ENCODE measurements around the gene C1orf21. TPM values are rescaled to one million over a fixed set of nuclear protein-coding genes. Genes with fewer than 3 reads are reported as not detected.

C1orf21 gene
- total and polyA plus RNA-seq, 2 donors (not counting 3 experiments of a cell fraction or from before 2014, with no cell fraction given), result 0.79 to 8.5 TPM

DNA sequence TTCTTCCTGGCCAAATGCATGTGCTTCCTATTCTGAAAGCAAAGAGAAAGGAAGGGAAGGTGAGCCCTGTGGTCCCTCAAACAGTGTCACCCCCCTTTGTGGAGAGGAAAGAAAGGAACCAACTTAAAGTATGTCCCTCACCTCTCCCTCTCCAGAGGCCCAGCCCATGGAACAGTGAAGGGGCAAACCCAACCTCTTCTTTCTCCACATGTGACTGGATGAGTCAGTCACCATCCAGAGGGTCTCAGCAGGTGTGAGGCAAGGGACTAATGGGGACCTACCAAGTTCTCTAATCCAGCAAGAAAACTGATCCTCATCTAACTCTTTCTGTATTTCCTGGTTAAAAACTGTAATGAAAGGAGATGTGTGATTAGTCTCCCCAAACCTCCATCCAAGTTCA is 222.2 kb downstream of the C1orf21 start:
- Histone ChIP-seq H3K9ac (replicated peaks; ENCODE audit: extremely low read depth, insufficient read depth, low read length) (no peak overlapping the region), H3K27ac (ENCODE audit: insufficient read depth, low read depth, low read length) (no peak overlapping the region), H3K4me3 (replicated peaks in 1 of 3; ENCODE audit: insufficient read depth in 1 of 3, low read depth in 1 of 3, low read length in 3 of 3) (no peak overlapping the region), H3K4me2 (ENCODE audit: insufficient read depth, low read length) (no peak overlapping the region), H3K4me1 (ENCODE audit: control insufficient read depth, extremely low read depth, insufficient read depth, low read length) (peaks cover 2% of the 10 kb centered on the region), H3K36me3 (ENCODE audit: control insufficient read depth in 2 of 2, extremely low read depth in 1 of 2, insufficient read depth in 2 of 2, low read length in 2 of 2) (no peaks in the 10 kb centered on the region), H3K79me2 (ENCODE audit: control insufficient read depth, insufficient read depth, low read length) (no peaks in the 10 kb centered on the region), H3K27me3 (ENCODE audit: control insufficient read depth in 2 of 2, insufficient read depth in 2 of 2, low read length in 2 of 2) (no peaks in the 10 kb centered on the region), H3K9me3 (replicated peaks; ENCODE audit: control insufficient read depth, insufficient read depth, low read length) (no peaks in the 10 kb centered on the region), H4K20me1 (replicated peaks; ENCODE audit: control insufficient read depth, extremely low read depth, insufficient read depth, low read length) (no peaks in the 10 kb centered on the region), H2AFZ (ENCODE audit: low read depth, low read length) (no peak overlapping the region), H3K9me1 (replicated peaks; ENCODE audit: control insufficient read depth, extremely low read depth, insufficient read depth, low read length) (no peaks in the 10 kb centered on the region)
- TF ChIP-seq JUN (IDR thresholded peaks at IDR 0.05; ENCODE audit: borderline replicate concordance, insufficient read depth, insufficient read length, low read depth) (no peak), POLR2A (IDR thresholded peaks at IDR 0.05; ENCODE audit: low read depth, low read length) (no peak), EZH2 (IDR thresholded peaks at IDR 0.05; ENCODE audit: borderline replicate concordance, low read depth, low read length, severe bottlenecking) (no peak), GATA2 (IDR thresholded peaks at IDR 0.05; ENCODE audit: insufficient read depth, insufficient read length, low read depth, low read length) (no peak), POLR2AphosphoS5 (IDR thresholded peaks at IDR 0.05; ENCODE audit: insufficient read depth, low read depth, low read length) (no peak), FOS (IDR thresholded peaks at IDR 0.05; ENCODE audit: borderline replicate concordance, insufficient read depth, low read length) (no peak)
- TF ChIP-seq, protein P1, sequence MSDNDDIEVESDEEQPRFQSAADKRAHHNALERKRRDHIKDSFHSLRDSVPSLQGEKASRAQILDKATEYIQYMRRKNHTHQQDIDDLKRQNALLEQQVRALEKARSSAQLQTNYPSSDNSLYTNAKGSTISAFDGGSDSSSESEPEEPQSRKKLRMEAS (IDR thresholded peaks at IDR 0.05; ENCODE audit: insufficient read depth, insufficient read length), result no peak
- TF ChIP-seq, protein P2, sequence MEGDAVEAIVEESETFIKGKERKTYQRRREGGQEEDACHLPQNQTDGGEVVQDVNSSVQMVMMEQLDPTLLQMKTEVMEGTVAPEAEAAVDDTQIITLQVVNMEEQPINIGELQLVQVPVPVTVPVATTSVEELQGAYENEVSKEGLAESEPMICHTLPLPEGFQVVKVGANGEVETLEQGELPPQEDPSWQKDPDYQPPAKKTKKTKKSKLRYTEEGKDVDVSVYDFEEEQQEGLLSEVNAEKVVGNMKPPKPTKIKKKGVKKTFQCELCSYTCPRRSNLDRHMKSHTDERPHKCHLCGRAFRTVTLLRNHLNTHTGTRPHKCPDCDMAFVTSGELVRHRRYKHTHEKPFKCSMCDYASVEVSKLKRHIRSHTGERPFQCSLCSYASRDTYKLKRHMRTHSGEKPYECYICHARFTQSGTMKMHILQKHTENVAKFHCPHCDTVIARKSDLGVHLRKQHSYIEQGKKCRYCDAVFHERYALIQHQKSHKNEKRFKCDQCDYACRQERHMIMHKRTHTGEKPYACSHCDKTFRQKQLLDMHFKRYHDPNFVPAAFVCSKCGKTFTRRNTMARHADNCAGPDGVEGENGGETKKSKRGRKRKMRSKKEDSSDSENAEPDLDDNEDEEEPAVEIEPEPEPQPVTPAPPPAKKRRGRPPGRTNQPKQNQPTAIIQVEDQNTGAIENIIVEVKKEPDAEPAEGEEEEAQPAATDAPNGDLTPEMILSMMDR (IDR thresholded peaks at IDR 0.05; ENCODE audit: extremely low read depth in 1 of 2, insufficient read depth in 1 of 2, low read depth in 1 of 2, low read length in 2 of 2), result no peak
- intact Hi-C loops (cut with micrococcal nuclease) (no loop called here), dilution Hi-C loops (cut with MboI; ENCODE audit: extremely low pct_ligation_motif_present, low sequenced_read_pairs) (no loop called here)
- ChIA-PET CTCF (interaction anchor here (0.7 kb wide), 1 partner anchor 10 kb away, joined by 3 read pairs; no protein-coding TSS in a partner anchor), POLR2A (no interaction called here)
- no TSS peak for BruUV-seq (replicated peaks)
- FAIRE-seq, result no peak
- DNase-seq (ENCODE audit: low read depth, low spot score), result no peak
